Lung (tissue), 12 donors: ENCODE measurements around the gene ACAD8. TPM values are rescaled to one million over a fixed set of nuclear protein-coding genes. Genes with fewer than 3 reads are reported as not detected.

Experiments used
- ATAC-seq: fragments of 200-7000 bp; cut with Tn5 transposase; one replicate; pipeline ENCODE4 v1.9.1; 2020; ENCODE audit warnings: moderate number of reproducible peaks; ENCODE audit not compliant: insufficient read depth, low FRiP score
- DNase-seq, 3 donors: peaks; one replicate each; pipeline ENCODE4 v3.0.0-alpha.2; 2013 to 2017
- H3K27ac ChIP-seq, 2 donors: one replicate each; pipeline ENCODE4 v1.5.1; 2013; ENCODE audit warnings: mild to moderate bottlenecking in 2 of 2, moderate library complexity in 2 of 2, control low read depth in 1 of 2, inconsistent platforms in 1 of 2, low read depth in 1 of 2, low read length in 1 of 2
- H3K27me3 ChIP-seq, 3 donors: one replicate each; pipeline ENCODE4 v1.5.1; 2013; ENCODE audit warnings: low read length in 2 of 3; ENCODE audit not compliant: control insufficient read depth in 3 of 3, insufficient read depth in 3 of 3
- H3K36me3 ChIP-seq, 4 donors: one replicate each; pipeline ENCODE4 v1.5.1; 2013; ENCODE audit warnings: low read length in 4 of 4, mild to moderate bottlenecking in 1 of 4, moderate library complexity in 1 of 4; ENCODE audit not compliant: control insufficient read depth in 4 of 4, insufficient read depth in 4 of 4
- H3K4me1 ChIP-seq, 5 donors: one replicate each; pipeline ENCODE4 v1.5.1; 2013; ENCODE audit warnings: low read length in 5 of 5, mild to moderate bottlenecking in 2 of 5, moderate library complexity in 1 of 5; ENCODE audit not compliant: control insufficient read depth in 5 of 5, insufficient read depth in 5 of 5
- H3K4me3 ChIP-seq: one replicate; pipeline ENCODE4 v1.5.1; 2013; ENCODE audit warnings: mild to moderate bottlenecking, control low read depth, moderate library complexity
- H3K9ac ChIP-seq, 2 donors: one replicate each; pipeline ENCODE4 v1.5.1; 2013; ENCODE audit warnings: low read length in 2 of 2, control low read depth in 1 of 2; ENCODE audit not compliant: insufficient read depth in 1 of 2
- H3K9me3 ChIP-seq, 4 donors: one replicate each; pipeline ENCODE4 v1.5.1; 2013; ENCODE audit warnings: low read length in 3 of 4, mild to moderate bottlenecking in 1 of 4, moderate library complexity in 1 of 4; ENCODE audit not compliant: control insufficient read depth in 4 of 4, insufficient read depth in 3 of 4
- WGBS, 2 donors: extraction: QIAGEN DNeasy Blood & Tissue Kit; methylation state at CpG; one replicate each; pipeline ENCODE4 v1.1.7; 2013; 5-methylcytosine and 5-hydroxymethylcytosine counted together
- polyA plus RNA-seq, 2 donors: library from polyadenylated mRNA; stranded (reverse); fragments of 200-250 nt; gene quantifications; one replicate each; pipeline ENCODE4 v1.2.1, GENCODE V29; 2013
- total RNA-seq, 2 donors: library from RNA; depleted of rRNA in 1 of 2; stranded (reverse); fragments of >200 nt in 1 of 2; gene quantifications; one replicate each; pipeline ENCODE4 v1.2.1, GENCODE V29; 2014 to 2021
- TF ChIP-seq, protein P1 (sequence below): IDR thresholded peaks from 2 replicates; pipeline ENCODE4 v1.5.1; 2012; ENCODE audit warnings: mild to moderate bottlenecking; ENCODE audit errors: control extremely low read depth, extremely low read depth
- donor health status: control.
- donor health status: control.
- donor health status: Bipolar disorder and iron deficiency.
- donor health status: healthy.
- donor health status: DM: yes; HTN: yes; CAD: no.

The ACAD8 gene
- total and polyA plus RNA-seq, 4 donors: 24.7 to 36.3 (median 30.0) TPM

DNA sequence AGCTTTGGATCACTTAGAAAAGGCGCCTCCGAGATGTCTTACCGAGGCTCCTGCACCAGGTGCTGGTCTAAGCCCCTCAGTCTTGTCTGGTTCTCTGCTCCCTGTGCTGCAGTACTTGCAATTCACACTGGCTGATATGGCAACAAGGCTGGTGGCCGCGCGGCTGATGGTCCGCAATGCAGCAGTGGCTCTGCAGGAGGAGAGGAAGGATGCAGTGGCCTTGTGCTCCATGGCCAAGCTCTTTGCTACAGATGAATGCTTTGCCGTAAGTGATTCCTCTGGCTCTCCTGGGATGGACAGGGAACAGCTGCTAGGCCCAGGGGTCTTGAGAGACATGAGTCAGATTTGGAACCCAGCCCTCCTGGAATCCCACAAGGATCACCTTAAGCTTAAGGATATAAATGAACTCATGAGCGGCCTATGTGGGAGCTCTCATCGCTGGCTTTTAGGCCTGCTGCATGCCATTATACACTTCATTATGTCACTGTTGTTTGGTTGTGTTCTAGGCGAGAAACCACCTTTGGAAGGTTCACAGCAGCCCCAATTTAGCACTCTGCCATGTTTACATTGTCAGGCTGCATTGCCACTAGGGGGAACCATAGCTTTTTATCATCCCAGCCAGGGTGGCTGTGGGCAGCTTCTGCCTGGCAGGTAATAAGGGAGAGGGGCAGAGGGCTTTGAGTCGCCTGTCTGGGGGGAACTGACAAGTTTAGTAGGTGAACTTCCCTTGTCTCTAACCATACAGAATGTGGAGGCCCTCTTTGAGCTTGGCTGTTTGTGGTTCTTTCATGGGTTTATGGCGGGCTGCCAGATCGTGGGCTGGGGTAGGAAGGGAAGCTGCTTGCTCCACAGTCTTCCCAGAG, 8.5 kb downstream of the ACAD8 start:
- no peak overlapping the region for H3K27ac ChIP-seq
- H3K9me3 ChIP-seq: no peaks in the 10 kb centered on the region
- peaks cover 0 to 1% (median 0%) of the 10 kb centered on the region in 5 donors for H3K4me1 ChIP-seq
- 85 to 86% methylated on average over 14 of the region's 14 CpGs for WGBS, 2 donors
- peaks cover 7 to 42% (median 25%) of the 10 kb centered on the region in 4 donors for H3K36me3 ChIP-seq
- H3K4me3 ChIP-seq: no peak overlapping the region
- TF ChIP-seq, protein P1, sequence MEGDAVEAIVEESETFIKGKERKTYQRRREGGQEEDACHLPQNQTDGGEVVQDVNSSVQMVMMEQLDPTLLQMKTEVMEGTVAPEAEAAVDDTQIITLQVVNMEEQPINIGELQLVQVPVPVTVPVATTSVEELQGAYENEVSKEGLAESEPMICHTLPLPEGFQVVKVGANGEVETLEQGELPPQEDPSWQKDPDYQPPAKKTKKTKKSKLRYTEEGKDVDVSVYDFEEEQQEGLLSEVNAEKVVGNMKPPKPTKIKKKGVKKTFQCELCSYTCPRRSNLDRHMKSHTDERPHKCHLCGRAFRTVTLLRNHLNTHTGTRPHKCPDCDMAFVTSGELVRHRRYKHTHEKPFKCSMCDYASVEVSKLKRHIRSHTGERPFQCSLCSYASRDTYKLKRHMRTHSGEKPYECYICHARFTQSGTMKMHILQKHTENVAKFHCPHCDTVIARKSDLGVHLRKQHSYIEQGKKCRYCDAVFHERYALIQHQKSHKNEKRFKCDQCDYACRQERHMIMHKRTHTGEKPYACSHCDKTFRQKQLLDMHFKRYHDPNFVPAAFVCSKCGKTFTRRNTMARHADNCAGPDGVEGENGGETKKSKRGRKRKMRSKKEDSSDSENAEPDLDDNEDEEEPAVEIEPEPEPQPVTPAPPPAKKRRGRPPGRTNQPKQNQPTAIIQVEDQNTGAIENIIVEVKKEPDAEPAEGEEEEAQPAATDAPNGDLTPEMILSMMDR: no peak
- H3K9ac ChIP-seq: no peak overlapping the region
- no peak for DNase-seq
- ATAC-seq: no peak
- H3K27me3 ChIP-seq: no peaks in the 10 kb centered on the region

DNA sequence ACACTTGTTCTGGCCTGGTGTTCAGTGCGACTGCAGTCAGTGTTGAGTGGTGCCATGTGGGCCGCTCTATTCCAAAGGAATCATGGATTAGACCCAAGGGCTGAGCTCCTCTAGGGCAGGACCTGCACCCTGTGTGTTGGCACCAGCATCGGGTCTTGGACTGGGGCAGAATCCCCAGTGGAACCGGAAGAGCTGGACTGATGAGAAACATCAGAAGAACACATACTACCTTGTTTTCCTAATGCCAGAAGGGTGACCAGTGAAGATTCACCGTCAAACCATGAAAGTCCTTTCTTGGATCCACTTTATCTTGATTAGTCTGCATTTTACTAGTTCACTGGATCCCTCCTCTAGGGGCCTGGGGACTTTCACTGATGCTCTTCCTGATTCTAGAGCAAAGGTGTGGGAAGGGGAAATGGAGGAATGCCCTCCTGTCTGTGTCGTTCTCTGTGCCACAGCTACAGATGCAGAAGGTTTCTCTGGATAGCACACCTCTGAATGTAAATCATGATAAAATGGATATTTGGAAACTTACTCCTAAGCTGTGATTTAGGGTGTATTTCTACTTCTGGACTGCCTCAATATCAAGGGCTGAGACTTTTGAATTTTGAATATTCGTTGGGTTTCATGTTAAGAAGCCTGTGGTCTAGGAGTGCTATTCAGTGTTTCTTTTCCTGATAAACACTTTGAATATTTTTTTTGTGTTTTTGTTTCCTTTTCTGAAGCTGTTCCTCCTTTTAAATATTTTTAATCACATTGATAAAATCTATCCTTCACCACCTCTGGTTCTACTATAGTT, 11.8 kb downstream of the ACAD8 start:
- TF ChIP-seq, protein P1: no peak
- 89 to 96% methylated on average over 7 of the region's 7 CpGs for WGBS, 2 donors
- DNase-seq: no peak
- peaks cover 7 to 26% (median 14%) of the 10 kb centered on the region in 4 donors for H3K36me3 ChIP-seq
- no peak overlapping the region for H3K4me3 ChIP-seq
- no peak overlapping the region for H3K27ac ChIP-seq
- H3K27me3 ChIP-seq: peaks cover 0 to 3% (median 0%) of the 10 kb centered on the region in 3 donors
- H3K9ac ChIP-seq: no peak overlapping the region
- H3K9me3 ChIP-seq: no peaks in the 10 kb centered on the region
- H3K4me1 ChIP-seq: peaks cover 0 to 1% (median 0%) of the 10 kb centered on the region in 5 donors
- no peak for ATAC-seq

DNA sequence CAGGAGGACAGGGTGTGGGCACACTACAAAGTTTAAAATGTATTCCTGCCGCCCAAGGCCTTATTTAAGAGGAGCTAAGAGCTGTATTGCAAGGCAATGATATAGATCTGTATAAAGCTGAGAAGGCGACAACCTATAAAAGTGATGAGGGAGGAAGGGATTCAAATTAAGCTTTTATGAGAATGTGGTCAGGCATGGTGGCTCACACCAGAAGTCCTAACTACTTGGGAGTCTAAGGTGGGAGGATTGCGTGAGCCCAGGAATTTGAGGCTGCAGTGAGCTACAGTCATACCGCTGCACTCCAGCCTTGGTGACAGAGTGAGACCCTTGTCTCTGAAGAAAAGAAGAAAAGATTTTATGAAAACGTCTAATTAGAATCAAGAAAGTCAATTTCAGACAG, 13.1 kb downstream of the ACAD8 start:
- Histone ChIP-seq H3K4me3 (no peak overlapping the region), H3K9ac (no peak overlapping the region), H3K27ac (peak overlapping the region in 1 of 2 donors; percentile 54), H3K27me3 (peaks cover 3 to 14% (median 5%) of the 10 kb centered on the region in 3 donors), H3K36me3 (peaks cover 7 to 18% (median 11%) of the 10 kb centered on the region in 4 donors), H3K4me1 (peaks cover 0 to 1% (median 0%) of the 10 kb centered on the region in 5 donors), H3K9me3 (no peaks in the 10 kb centered on the region)
- TF ChIP-seq, protein P1: no peak
- no peak for DNase-seq
- WGBS, 2 donors: 70% methylated on average over 5 of the region's 5 CpGs
- peak; percentile 6 for ATAC-seq
